HG03571 (cell line): Measurements from ENCODE around the gene RAF1.
"Not testable (repeated sequence)": the region's sequence is repeated elsewhere in the genome, so short reads cannot be mapped to it uniquely, and the experiment has no call there.

Experiments used
- ATAC-seq: cut with Tn5 transposase; IDR thresholded peaks from one replicate; pipeline ENCODE4 v1.9.1; 2021; ENCODE audit not compliant: unreplicated experiment

Gene RAF1

DNA sequence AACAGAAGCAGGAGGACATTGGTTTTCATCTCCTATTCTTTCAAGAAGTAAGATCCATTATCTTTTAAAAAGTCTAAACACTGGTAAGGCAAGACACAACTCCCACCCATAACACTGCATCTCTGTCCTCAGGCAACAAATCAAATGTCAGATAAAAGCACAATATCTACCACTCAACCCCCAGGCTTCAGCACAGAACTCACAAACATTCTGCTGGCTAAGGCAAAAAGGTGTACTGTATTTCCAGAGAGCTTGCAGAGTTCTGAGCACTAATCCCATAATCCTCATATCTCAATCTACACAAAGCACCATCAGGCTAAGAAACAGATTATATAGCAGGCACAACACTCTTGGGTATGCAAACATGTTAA is 20.9 kb downstream of the RAF1 start:
- ATAC-seq: no peak

DNA sequence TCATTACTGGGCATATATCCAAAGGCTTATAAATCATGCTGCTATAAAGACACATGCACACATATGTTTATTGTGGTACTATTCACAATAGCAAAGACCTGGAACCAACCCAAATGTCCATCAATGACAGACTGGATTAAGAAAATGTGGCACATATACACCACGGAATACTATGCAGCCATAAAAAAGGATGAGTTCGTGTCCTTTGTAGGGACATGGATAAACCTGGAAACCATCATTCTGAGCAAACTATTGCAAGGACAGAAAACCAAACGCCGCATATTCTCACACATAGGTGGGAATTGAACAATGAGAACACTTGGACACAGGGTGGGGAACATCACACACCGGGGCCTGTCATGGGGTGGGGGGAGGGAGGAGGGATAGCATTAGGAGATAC is 23.1 kb downstream of the RAF1 start:
- ATAC-seq: not testable (repeated sequence)

DNA sequence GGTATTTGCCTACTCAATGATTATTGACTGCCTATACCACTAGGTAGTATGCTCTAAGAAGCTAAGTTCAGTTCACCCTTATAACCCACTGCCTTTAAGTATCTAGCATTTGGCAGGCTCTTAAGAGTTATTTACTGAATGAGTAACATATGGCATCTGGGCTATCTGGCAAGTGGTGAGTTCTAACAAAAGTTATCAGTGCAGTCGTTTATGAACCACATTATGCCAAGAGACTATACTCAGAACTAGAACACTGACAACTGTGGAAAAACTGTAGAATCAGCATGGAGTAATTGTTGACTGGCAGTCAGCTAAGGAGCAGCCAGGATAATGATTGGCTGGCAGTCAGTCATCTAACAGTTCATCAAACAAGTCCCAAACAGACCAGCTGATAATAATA is 25.8 kb downstream of the RAF1 start:
- no peak for ATAC-seq

DNA sequence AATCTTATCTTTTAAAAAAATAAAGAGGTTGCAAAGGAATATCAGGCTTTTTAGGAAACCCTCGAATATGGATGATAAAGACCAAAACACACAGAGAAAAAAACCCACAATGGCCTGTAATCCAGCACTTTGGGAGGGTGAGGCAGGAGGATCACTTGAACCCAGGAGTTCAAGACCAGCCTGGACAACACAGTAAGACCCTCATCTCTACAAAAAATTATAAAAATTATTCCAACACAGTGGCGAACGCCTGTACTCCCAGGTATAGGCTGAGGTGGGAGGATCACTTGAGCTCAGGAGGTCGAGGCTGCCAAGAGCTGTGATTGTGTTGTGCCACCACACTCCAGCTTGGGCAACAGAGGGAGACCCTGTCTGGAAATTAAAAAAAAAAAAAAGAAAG is 30.8 kb downstream of the RAF1 start:
- no peak for ATAC-seq

DNA sequence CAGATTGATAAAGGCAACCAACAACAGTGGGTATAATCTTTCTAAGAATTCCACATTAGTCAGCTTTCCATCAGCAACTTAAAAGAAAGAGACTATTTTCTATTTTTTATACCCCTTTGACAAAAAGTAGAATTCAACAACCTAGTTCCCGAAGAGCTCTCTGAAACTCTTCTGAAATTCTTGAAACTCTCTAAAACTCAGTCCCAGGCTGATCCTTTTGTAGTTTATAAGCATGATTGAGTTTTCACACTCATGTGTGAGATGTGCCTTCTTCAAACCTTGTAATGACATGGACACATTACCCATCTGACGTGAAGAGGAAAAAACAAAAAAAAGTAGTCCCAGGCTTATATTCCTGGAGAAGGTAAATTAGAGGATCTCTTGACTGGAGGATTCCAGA is 31.4 kb downstream of the RAF1 start:
- ATAC-seq: no peak

DNA sequence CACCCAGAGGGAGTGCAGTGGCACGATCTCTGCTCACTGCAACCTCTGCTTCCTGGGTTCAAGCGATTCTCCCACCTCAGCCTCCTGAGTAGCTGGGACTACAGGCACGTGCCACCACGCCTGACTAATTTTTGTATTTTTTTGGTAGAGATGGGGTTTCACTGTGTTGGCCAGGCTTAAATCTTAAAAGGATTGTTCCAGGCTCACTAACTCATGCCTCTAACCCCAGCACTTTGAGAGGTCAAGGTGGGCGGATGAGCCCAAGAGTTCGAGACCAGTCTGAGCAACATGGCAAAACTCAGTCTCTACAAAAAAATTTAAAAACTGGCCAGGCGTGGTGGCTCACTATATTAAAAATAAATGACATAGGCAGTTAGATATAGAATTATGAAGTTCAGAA is 33.1 kb downstream of the RAF1 start:
- not testable (repeated sequence) for ATAC-seq

DNA sequence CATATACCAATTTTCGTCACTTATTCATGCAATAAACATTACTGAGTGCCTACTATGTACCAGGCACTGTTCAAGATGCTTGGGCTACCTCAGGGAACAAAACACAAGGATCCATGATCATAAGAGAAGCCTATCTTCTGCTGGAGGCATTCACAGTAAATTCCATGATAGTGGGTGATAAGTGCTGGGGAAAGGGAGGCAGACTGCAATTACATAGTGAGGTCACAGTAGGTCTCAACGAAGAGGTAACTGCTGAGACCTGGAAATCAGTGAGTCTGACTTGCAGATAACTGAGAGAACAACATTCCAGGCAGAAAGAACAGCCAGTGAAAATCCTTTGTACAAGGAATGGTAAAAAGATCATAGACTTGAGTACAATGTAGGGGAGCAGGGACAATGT is 33.6 kb downstream of the RAF1 start:
- ATAC-seq: no peak

DNA sequence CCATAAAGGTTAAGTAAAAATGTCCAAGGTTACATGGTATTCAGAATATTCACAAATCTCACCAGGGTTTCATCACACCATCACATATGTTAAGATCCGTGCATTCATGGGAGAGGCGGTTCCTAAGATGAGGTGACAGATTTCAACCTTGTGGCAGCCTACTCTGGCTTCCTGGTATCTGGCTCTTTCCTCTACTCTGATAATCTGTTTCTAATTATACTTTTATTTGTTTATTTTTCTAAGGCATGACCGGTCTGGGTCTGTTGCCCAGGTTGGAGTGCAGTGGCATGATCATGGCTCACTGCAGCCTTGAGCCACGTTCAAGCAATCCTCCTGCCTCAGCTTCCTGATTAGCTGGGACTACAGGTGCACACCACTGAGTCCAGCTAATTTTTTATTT is 34.4 kb downstream of the RAF1 start:
- ATAC-seq: no peak

DNA sequence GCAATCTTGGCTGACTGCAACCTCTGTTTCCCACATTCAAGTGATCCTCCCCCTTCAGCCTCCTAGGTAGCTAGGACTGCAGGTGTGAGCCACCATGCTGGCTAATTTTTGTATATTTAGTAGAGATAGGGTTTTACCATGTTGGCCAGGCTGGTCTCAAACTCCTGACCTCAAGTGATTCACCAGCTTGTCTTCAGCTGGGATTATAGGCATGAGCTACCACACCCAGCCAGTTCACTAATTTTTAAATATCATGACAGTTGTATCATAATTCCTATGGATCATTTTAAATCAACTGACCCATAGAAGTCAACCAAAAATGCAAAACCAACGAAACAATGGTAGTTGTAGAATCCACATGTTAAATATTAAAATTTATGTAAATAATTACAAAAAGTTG is 35.1 kb downstream of the RAF1 start:
- no peak for ATAC-seq

DNA sequence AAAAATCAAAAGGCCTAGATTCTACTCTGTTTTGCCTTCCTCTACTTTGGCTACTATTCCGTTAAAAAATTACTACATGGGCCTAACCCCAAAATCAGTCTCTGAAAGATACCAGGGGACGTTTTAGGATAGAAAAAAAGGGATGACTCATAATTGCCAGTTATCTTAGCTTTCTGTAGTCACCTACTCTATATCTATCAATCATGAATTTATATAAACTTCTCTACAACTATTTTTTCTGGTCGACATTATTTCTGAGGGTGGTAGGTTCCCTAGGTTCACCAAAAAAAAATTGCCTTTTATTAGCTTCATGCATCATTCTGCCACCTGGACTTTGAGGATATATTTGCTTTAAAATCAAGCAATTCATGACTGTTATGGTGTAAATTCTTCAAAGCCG is 36.5 kb downstream of the RAF1 start:
- no peak for ATAC-seq

DNA sequence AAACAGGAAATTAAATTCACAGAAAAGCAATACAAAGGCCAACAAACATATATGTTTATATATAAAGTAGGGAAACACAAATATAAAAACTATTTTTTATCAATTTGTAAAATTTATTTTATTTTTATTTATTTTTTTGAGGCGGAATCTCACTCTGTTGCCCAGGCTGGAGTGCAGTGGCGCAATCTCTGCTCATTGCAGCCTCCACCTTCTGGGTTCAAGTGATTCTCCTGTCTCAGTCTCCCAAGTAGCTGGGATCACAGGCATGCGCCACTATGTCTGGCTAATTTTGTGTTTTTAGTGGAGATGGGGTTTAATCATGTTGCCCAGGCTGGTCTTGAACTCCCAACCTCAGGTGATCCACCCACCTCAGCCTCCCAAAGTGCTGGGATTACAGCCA is 39.0 kb downstream of the RAF1 start:
- ATAC-seq: not testable (repeated sequence)

DNA sequence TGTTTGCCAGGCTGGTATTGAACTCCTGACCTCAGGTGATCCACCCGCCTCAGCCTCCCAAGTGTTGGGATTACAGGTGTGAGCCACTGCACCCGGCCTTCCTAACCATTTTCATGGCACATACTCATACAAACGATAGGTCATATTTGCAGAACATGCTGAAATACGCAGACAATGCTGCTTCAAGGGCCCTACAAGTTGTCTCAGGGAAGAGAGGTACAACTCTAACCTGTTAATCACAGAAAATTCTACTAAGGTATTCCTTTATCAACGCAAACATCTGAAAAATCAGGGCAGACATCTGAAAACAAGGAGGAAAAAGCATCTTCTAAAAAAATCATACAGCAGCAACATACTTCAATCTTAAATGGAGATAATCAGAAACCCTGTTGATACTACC is 39.9 kb downstream of the RAF1 start:
- ATAC-seq: no peak

DNA sequence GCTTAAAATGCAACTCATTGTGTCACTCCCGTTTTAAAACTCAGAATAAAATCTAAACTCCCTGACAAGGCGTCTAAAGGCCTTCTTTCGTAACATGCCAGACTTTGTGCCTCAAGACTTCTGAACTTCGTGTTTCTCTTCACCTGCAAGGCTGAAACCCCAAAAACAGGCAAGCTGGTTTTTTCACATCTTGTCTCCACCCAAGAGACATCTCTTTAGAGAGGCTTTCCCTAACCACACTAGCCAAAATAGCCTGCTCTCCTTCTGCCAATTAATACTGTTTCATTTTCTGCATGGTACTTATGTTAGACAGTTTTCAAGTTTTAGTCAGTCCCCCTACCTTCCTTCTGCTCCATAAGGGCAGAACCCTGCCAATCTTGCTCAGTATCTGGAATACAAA is 41.6 kb downstream of the RAF1 start:
- ATAC-seq: no peak

DNA sequence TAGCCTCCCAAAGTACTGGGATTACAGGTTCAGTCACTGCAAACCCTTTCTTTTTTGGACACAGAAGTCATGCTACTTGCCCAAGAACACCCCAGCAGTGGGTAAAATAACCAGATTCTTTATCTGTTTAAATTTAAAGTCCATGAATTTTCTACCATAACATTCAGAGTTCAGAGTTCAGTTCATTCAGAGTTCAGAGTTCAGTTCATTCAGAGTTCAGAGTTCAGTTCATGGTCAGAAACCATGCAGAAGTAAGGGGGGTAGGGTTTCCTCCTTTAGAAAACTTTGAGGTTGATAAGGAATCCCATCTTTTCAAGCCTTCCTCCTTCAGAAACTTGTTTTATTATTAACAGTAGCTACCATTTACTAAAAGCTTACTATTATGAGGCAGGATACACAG is 43.2 kb downstream of the RAF1 start:
- ATAC-seq: no peak

DNA sequence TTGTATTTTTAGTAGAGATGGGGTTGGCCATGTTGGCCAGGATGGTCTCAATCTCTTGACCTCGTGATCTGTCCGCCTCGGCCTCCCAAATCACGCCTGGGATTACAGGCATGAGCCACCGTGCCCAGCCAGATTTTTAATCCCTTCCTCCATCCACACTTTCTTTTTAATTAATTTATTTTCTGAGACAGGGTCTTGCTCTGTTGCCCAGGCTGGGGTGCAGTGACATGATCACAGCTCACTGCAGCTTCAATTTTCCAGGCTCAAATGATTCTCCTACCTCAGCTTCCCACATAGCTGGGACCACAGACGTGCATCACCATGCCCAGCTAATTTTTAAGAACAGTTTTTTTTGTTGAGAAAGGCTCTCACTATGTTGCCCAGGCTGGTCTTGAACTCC is 43.6 kb downstream of the RAF1 start:
- no peak for ATAC-seq

DNA sequence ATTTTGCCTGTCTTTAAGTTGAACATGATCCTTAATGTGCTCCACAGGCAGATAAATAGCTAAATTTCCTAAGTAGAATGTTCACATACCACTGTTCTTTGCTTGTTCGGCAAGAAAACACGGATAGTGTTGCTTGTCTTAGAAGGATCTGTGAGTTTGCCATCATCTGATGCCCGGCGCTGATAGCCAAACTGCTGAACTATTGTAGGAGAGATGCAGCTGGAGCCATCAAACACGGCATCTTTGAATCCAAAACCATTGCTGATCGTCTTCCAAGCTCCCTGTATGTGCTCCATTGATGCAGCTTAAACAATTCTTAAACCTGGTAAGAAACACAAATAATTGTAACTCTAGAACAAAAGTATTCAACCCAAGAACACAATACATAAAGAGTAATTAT is 45.5 kb downstream of the RAF1 start:
- ATAC-seq: no peak

DNA sequence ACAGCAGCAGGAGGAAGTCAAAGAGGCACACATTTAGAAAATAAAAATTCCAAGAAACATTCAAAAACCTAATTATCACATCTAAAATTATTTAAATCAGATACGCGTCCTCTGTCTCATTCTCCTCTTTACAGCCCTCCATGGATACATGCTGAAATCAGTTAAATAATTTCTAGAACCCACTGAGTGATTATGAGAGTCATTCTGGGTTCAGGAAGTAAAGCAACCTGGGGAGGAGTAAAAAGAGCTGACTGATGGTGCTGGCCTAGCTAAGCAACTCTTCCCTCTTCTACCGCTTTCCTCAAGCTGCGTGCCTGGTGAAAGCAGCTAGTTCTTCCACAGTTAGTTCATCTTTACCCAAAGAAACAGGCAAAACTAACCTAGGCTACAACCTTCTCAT is 48.7 kb downstream of the RAF1 start:
- no peak for ATAC-seq

DNA sequence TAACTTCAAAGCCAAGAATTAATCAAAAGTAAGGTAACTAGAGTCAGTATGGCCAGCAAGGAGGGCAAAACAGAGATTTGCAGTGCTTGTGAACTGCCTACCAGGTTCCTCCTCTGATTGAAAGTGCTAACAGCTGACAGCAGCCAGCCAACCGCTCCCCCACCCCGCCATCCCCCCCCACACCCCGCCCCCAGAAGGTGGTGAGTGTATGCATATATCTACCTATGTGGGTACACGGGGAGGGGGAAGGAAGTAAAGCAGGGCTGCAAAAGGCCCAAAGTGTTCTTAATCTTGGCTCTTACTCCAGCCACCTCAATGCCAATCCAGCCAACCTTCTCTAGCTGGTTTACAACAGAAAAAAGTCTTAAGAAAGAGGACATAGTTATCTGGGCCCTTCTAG is 50.7 kb downstream of the RAF1 start:
- no peak for ATAC-seq

DNA sequence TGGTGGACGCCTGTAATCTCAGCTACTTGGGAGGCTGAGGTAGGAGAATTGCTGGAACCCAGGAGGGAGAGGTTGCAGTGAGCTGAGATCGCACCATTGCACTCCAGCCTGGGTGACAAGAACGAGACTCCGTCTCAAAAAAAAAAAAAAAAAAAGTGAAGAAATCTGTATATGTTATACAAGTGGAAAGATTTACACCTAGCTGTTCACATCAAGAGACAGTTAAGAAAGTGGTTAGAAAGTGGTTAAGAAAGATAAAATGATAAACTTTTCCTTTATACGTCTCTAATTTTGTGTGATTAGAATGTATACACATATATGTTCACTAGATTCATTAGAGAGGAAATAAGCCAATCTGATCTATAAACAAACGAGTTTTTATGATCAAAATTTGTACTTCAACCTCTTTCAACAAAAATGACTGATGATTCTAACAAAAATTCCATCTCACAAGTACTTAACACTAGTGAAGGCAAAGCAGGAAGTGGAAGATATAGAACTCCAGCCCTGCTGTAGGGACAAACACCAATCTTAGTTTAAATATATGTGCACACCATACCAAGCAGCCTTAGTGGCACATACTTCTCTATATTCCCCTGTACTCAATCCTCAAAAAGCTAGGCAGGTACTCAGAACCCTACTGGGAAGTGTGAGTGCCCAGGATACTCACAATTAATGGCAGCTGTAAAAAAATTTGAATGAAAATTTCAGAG is 51.2 kb downstream of the RAF1 start:
- ATAC-seq: no peak

DNA sequence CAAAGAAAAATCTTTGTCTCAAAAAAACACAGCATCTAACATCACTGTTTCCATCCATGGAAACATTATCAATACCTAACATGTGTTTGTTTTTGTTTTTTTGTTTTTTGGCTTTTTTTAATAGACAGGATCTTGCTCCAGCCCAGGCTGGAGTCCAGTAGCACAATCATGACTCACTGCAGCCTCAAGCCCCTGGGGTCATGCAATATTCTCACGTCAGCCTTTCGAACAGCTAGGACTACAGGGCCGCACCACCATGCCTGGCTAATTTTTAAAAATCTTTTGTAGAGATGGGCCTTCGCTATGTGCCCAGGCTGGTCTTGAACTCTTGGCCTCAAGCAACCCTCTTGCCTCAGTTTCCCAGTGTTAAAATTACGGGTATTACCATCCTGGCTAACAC is 52.8 kb downstream of the RAF1 start:
- no peak for ATAC-seq

DNA sequence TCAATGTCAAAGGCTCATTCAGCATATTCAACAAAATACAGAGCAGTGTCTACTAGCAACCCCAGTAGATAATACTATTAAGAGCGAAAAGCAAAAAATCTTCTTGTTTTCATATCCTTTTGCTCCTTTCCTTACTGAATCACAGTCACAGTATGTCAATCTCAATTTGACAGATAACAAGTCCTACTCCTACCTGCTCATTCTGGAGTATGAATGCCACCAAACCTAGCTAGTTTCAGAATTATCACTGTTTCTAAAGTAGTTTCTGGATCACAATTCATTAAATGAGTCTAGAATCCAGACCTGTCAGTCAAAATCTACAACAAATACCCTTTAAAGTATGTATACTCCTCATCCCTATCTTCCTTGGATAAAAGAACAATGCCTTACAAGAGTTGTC is 55.5 kb downstream of the RAF1 start:
- ATAC-seq: no peak

DNA sequence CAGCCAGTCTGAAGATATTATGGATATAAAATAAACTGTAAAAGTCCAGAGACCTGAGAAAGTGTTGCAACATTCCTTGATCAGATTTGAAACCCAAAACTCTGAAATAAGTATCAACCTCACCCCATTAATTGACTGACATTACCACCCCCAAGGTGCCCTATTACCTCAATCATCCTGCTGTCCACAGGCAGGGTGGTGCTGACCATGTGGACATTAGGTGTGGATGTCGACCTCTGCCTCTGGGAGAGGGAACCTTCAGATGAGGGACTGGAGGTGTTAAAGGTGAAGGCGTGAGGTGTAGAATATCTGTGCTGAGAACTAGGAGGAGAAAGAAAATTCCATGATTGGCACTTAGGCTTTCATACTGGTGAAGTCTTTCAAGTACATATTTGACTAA is 59.9 kb downstream of the RAF1 start:
- ATAC-seq: no peak

DNA sequence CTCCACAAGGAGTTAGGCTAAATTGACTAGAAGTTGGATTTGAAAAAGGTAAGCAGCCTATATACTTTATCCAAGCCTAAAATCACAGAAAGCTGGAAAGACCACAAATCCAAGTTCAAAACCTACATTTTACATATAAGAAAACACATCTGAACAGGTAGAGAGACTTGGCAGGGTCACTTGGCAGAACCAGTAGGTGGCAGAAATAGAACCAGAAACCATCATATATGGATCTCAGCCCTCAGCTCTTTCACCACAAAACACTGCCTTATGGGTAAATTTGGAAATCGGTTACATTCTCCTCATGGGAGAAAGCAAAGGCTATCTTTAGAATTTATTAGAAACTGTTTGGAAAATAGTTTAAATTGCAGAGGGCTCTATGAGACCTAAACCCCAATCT is 62.8 kb downstream of the RAF1 start:
- ATAC-seq: no peak

DNA sequence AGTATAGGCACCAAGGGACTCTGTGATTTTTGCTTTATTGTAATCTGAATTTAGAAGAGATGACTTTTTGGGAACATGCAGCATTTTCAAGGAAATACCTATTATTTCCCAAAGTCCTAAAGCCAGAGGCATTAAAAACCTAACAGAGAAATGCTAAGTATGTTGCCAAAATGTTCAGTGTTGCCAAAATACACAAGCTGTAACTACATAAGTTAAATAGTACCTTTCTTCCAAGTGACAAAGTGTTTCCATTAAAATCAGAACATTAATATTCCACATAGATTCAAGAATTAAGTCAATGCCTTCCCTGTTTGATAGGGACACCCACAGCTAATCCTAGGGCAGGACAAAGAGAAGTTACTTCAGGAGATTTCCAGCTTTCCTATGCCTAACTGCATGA is 65.0 kb downstream of the RAF1 start:
- no peak for ATAC-seq
